Activated gamma-delta T cell (primary cell): ENCODE results near the gene ALDH3B1.
"Not testable (repeated sequence)": the region's sequence is repeated elsewhere in the genome, so short reads cannot be mapped to it uniquely, and the experiment has no call there.

Experiments used
- DNase-seq: peaks from one replicate; lab custom pipeline; 2025; lab: John Stamatoyannopoulos, UW
- total RNA-seq, 2 donors: gene quantifications; one replicate each; lab custom pipeline; 2026; lab: John Stamatoyannopoulos, UW

ALDH3B1 gene
- total RNA-seq, result 0.10 to 0.65 reads per million in 2 donors

- DNase-seq, result no peak
Observed at GRCh38 chr11:68010090-68011041, at the start of gene ALDH3B1. Gene ALDH3B1 (plus strand): TSS chr11:68010327. CDS start chr11:68015298, 4,971 bp downstream.

- not testable (repeated sequence) for DNase-seq
Observed at GRCh38 chr11:67963217-67963616, 46.9 kb upstream of the ALDH3B1 start.

- DNase-seq, result not testable (repeated sequence)
Observed at GRCh38 chr11:67963879-67964278, 46.2 kb upstream of the ALDH3B1 start.

GRCh38 chr11:67964746-67965145 is 45.4 kb upstream of the ALDH3B1 start:
- DNase-seq, result not testable (repeated sequence)

- DNase-seq, result not testable (repeated sequence)
Observed at GRCh38 chr11:67965830-67966348, 44.2 kb upstream of the ALDH3B1 start.

GRCh38 chr11:67974746-67975145 is 35.4 kb upstream of the ALDH3B1 start:
- DNase-seq, result not testable (repeated sequence)

GRCh38 chr11:67978766-67979418 is 31.2 kb upstream of the ALDH3B1 start:
- not testable (repeated sequence) for DNase-seq

- DNase-seq, result not testable (repeated sequence)
Observed at GRCh38 chr11:67981226-67981625, 28.9 kb upstream of the ALDH3B1 start.

- DNase-seq, result not testable (repeated sequence)
Observed at GRCh38 chr11:67982255-67982857, 27.8 kb upstream of the ALDH3B1 start.

GRCh38 chr11:67983951-67984350 is 26.2 kb upstream of the ALDH3B1 start:
- no peak for DNase-seq

GRCh38 chr11:67985302-67985701 is 24.8 kb upstream of the ALDH3B1 start:
- DNase-seq, result not testable (repeated sequence)

- not testable (repeated sequence) for DNase-seq
Observed at GRCh38 chr11:67990546-67991346, 19.4 kb upstream of the ALDH3B1 start.

GRCh38 chr11:67991347-67992121 is 18.6 kb upstream of the ALDH3B1 start:
- DNase-seq, result not testable (repeated sequence)

GRCh38 chr11:67993821-67994220 is 16.3 kb upstream of the ALDH3B1 start:
- DNase-seq, result not testable (repeated sequence)

- not testable (repeated sequence) for DNase-seq
Observed at GRCh38 chr11:67994387-67994786, 15.7 kb upstream of the ALDH3B1 start.

- not testable (repeated sequence) for DNase-seq
Observed at GRCh38 chr11:67995129-67995528, 15.0 kb upstream of the ALDH3B1 start.

GRCh38 chr11:67995579-67995978 is 14.5 kb upstream of the ALDH3B1 start:
- DNase-seq, result not testable (repeated sequence)

GRCh38 chr11:67996051-67996450 is 14.1 kb upstream of the ALDH3B1 start:
- DNase-seq, result no peak

GRCh38 chr11:67996622-67997474 is 13.3 kb upstream of the ALDH3B1 start:
- DNase-seq, result no peak
